Panc1 (cell line): Measurements from ENCODE around the gene COPS2. TPM values are rescaled to one million over a fixed set of nuclear protein-coding genes. Genes with fewer than 3 reads are reported as not detected.

ENCODE experiments used
- ATAC-seq: fragments of 200-7000 bp; cut with Tn5 transposase; 2 replicates; pipeline ENCODE4 v1.9.1; 2020; ENCODE audit warnings: mild to moderate bottlenecking, moderate library complexity
- BruUV-seq: library from RNA; stranded (reverse); fragments of 400-500 nt; replicated peaks from 2 replicates; lab custom pipeline; 2021; lab: Mats Ljungman, UMichigan
- CTCF ChIA-PET: fragments of 300-600 bp; sonication (Branson Sonifier 250); formaldehyde crosslinking; loops from one replicate; lab custom pipeline; 2022; ENCODE audit warnings: antibody characterized with exemption; lab: Charles Lee
- POLR2A ChIA-PET: fragments of 300-600 bp; sonication (Branson Sonifier 250); formaldehyde crosslinking; loops from one replicate; lab custom pipeline; 2022; ENCODE audit warnings: antibody characterized with exemption; lab: Charles Lee
- DNase-seq: peaks from one replicate; pipeline ENCODE4 v3.0.0-alpha.2; 2010; ENCODE audit warnings: low read depth, low spot score
- H3K27ac ChIP-seq: 2 replicates; pipeline ENCODE4 v1.5.1; 2011; ENCODE audit warnings: mild to moderate bottlenecking, low read length, inconsistent platforms
- H3K27me3 ChIP-seq: fragments of 200-500 bp; sonication (Bioruptor generic); 2 replicates; pipeline ENCODE4 v1.6.0; 2014; ENCODE audit warnings: low read length, inconsistent platforms; ENCODE audit not compliant: control insufficient read depth, insufficient read depth
- H3K36me3 ChIP-seq: fragments of 200-500 bp; sonication (Bioruptor generic); 2 replicates; pipeline ENCODE4 v1.5.1; 2014; ENCODE audit warnings: inconsistent platforms, mild to moderate bottlenecking, low read length, moderate library complexity; ENCODE audit not compliant: control insufficient read depth, insufficient read depth
- H3K4me1 ChIP-seq: 2 replicates; pipeline ENCODE4 v1.5.1; 2011; ENCODE audit warnings: inconsistent platforms, mild to moderate bottlenecking, low read length, moderate library complexity; ENCODE audit not compliant: control insufficient read depth, insufficient read depth
- H3K4me3 ChIP-seq, 2 experiments: 2 replicates each; pipeline ENCODE4 v1.5.1; 2011 to 2012; ENCODE audit warnings: low read depth in 2 of 2, low read length in 2 of 2, mild to moderate bottlenecking in 2 of 2, inconsistent platforms in 1 of 2, moderate library complexity in 1 of 2
- H3K9me3 ChIP-seq: fragments of 200-500 bp; sonication (Bioruptor generic); 2 replicates; pipeline ENCODE4 v1.5.1; 2014; ENCODE audit warnings: low read depth, mild to moderate bottlenecking, inconsistent platforms, low read length, moderate library complexity; ENCODE audit not compliant: control insufficient read depth, insufficient read depth
- CTCF ChIP-seq: fragments of 450-650 bp; IDR thresholded peaks from 2 replicates; pipeline ENCODE4 v1.5.1; 2017; ENCODE audit warnings: mild to moderate bottlenecking
- POLR2AphosphoS5 ChIP-seq: IDR thresholded peaks from 2 replicates; pipeline ENCODE4 v1.6.1; 2012; ENCODE audit warnings: mild to moderate bottlenecking, low read depth, low read length, moderate library complexity
- REST ChIP-seq, 2 experiments: IDR thresholded peaks; 2 replicates each; pipeline ENCODE4 v1.6.1; 2011 to 2012; ENCODE audit warnings: low read depth in 2 of 2, control low read depth in 1 of 2, low read length in 1 of 2, mild to moderate bottlenecking in 1 of 2, moderate library complexity in 1 of 2; ENCODE audit not compliant: insufficient read depth in 1 of 2
- SIN3A ChIP-seq: IDR thresholded peaks from 2 replicates; pipeline ENCODE4 v1.6.1; 2012; ENCODE audit warnings: low read depth, mild to moderate bottlenecking, low read length, moderate library complexity, borderline replicate concordance; ENCODE audit not compliant: insufficient read depth
- TCF7L2 ChIP-seq: IDR thresholded peaks from 2 replicates; pipeline ENCODE4 v1.6.1; 2011; ENCODE audit warnings: mild to moderate bottlenecking, low read depth, low read length, inconsistent platforms
- in situ Hi-C: cut with HindIII; loops from 2 replicates; pipeline ENCODE4 v1.10.0; 2016; ENCODE audit warnings: low sequenced_read_pairs, low pct_unique_long_range_greater_than_20kb
- intact Hi-C: fragments of 100-400 bp; cut with micrococcal nuclease; formaldehyde crosslinking; loops from one replicate; pipeline ENCODE4 v1.10.0; 2022; ENCODE audit not compliant: unreplicated experiment
- total RNA-seq: library from RNA; stranded (reverse); gene quantifications from one replicate; pipeline ENCODE4 v1.2.1, GENCODE V29; 2021; ENCODE audit not compliant: unreplicated experiment

COPS2 gene
- total RNA-seq, 1 experiment from 2014 or later, result 69.4 TPM

DNA sequence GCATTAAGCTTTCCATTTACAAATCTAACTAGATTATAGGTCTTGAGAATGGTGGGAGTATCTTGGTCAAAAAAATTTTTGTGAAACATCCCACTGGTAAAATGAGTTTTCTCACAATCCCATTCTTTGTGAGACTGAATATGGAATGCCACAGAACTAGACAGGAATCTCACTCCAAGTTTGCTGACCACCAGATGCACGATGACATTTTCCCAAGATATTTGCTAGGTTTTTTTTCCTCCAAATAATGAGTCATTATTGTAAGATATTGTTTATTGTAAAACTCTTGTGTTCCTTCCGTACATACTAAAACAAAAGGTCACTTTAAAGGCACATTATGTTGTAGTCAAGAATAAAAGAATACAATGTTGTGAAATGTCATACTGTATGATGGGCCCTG is 53.9 kb downstream of the COPS2 start:
- Histone ChIP-seq H3K4me1 (no peaks in the 10 kb centered on the region), H3K9me3 (no peaks in the 10 kb centered on the region), H3K36me3 (peaks cover 2% of the 10 kb centered on the region; the same call in 1 of the 2 replicates), H3K27ac (no peak overlapping the region), H3K27me3 (no peaks in the 10 kb centered on the region), H3K4me3 (no peak overlapping the region)
- in situ Hi-C loops (no loop called here), intact Hi-C loops (no loop called here)
- no TSS peak for BruUV-seq
- no peak for DNase-seq
- ChIA-PET POLR2A (no interaction called here), CTCF (no interaction called here)
- ATAC-seq, result no peak
- TF ChIP-seq REST (IDR thresholded peaks at IDR 0.05; ENCODE audit: insufficient read depth in 1 of 2, low read depth in 2 of 2, low read length in 1 of 2), result no peak
- TF ChIP-seq TCF7L2, result no peak
- TF ChIP-seq CTCF, result no peak
- TF ChIP-seq SIN3A, result no peak
- TF ChIP-seq POLR2AphosphoS5, result no peak

GRCh38 chr15:49096090-49096750 is 59.2 kb downstream of the COPS2 start:
- intact Hi-C loops (no loop called here), in situ Hi-C loops (no loop called here)
- no peaks in the 10 kb centered on the region for H3K27me3 ChIP-seq
- H3K4me1 ChIP-seq, result no peaks in the 10 kb centered on the region
- H3K36me3 ChIP-seq, result peaks cover 2% of the 10 kb centered on the region; the same call in 1 of the 2 replicates
- ChIA-PET POLR2A (no interaction called here), CTCF (no interaction called here)
- BruUV-seq, result no TSS peak
- ATAC-seq (no peak), DNase-seq (no peak)
- H3K27ac ChIP-seq, result no peak overlapping the region
- TF ChIP-seq REST (IDR thresholded peaks at IDR 0.05; ENCODE audit: insufficient read depth in 1 of 2, low read depth in 2 of 2, low read length in 1 of 2), result no peak
- TF ChIP-seq CTCF, result no peak
- no peak overlapping the region for H3K4me3 ChIP-seq
- H3K9me3 ChIP-seq, result no peaks in the 10 kb centered on the region
